Measurements from ENCODE around the gene CROT. TPM values are rescaled to one million over a fixed set of nuclear protein-coding genes. Genes with fewer than 3 reads are reported as not detected.

CROT gene
- total RNA-seq, 1 experiment from 2014 or later, result 3.5 TPM

- TF ChIP-seq CTCF (conservative IDR thresholded peaks at IDR 0.05; ENCODE audit: low read depth, low read length), result no peak
- TF ChIP-seq EZH2 (IDR thresholded peaks at IDR 0.05; ENCODE audit: borderline replicate concordance, low read depth, low read length, poor library complexity, severe bottlenecking), result no peak
- no TSS peak for BruUV-seq (replicated peaks)
- CTCF ChIA-PET, result no interaction called here
- H3K4me1 ChIP-seq (ENCODE audit: insufficient read depth, low read length, poor library complexity, severe bottlenecking), result no peaks in the 10 kb centered on the region
- no peaks in the 10 kb centered on the region for H3K27me3 ChIP-seq (replicated peaks; ENCODE audit: insufficient read depth, low read depth, low read length, poor library complexity)
- no peaks in the 10 kb centered on the region for H3K9me3 ChIP-seq (ENCODE audit: low read depth, low read length, poor library complexity, severe bottlenecking)
- POLR2A ChIA-PET (ENCODE audit: low non-redundant PET), result no interaction called here
- no peak overlapping the region for H3K4me3 ChIP-seq (ENCODE audit: low read depth, low read length, poor library complexity, severe bottlenecking)
- no peak for DNase-seq (ENCODE audit: low spot score)
- intact Hi-C loops (cut with micrococcal nuclease; ENCODE audit: unreplicated experiment), result no loop called here
- H3K36me3 ChIP-seq (ENCODE audit: insufficient read depth, low read length, poor library complexity, severe bottlenecking), result no peaks in the 10 kb centered on the region
- no peak overlapping the region for H3K27ac ChIP-seq (ENCODE audit: low read depth, low read length, poor library complexity, severe bottlenecking)
Observed at GRCh38 chr7:87336136-87336535, 9.3 kb upstream of the CROT start.

- TF ChIP-seq EZH2 (IDR thresholded peaks at IDR 0.05; ENCODE audit: borderline replicate concordance, low read depth, low read length, poor library complexity, severe bottlenecking) (no peak), CTCF (conservative IDR thresholded peaks at IDR 0.05; ENCODE audit: low read depth, low read length) (no peak)
- DNase-seq (ENCODE audit: low spot score), result no peak
- no peak overlapping the region for H3K4me3 ChIP-seq (ENCODE audit: low read depth, low read length, poor library complexity, severe bottlenecking)
- ChIA-PET POLR2A (ENCODE audit: low non-redundant PET) (no interaction called here), CTCF (no interaction called here)
- H3K9me3 ChIP-seq (ENCODE audit: low read depth, low read length, poor library complexity, severe bottlenecking), result no peaks in the 10 kb centered on the region
- H3K27ac ChIP-seq (ENCODE audit: low read depth, low read length, poor library complexity, severe bottlenecking), result no peak overlapping the region
- BruUV-seq (replicated peaks), result no TSS peak
- intact Hi-C loops (cut with micrococcal nuclease; ENCODE audit: unreplicated experiment), result no loop called here
- H3K27me3 ChIP-seq (replicated peaks; ENCODE audit: insufficient read depth, low read depth, low read length, poor library complexity), result no peaks in the 10 kb centered on the region
- H3K36me3 ChIP-seq (ENCODE audit: insufficient read depth, low read length, poor library complexity, severe bottlenecking), result no peaks in the 10 kb centered on the region
- no peaks in the 10 kb centered on the region for H3K4me1 ChIP-seq (ENCODE audit: insufficient read depth, low read length, poor library complexity, severe bottlenecking)
Observed at GRCh38 chr7:87337331-87337730, 8.1 kb upstream of the CROT start.

DNA sequence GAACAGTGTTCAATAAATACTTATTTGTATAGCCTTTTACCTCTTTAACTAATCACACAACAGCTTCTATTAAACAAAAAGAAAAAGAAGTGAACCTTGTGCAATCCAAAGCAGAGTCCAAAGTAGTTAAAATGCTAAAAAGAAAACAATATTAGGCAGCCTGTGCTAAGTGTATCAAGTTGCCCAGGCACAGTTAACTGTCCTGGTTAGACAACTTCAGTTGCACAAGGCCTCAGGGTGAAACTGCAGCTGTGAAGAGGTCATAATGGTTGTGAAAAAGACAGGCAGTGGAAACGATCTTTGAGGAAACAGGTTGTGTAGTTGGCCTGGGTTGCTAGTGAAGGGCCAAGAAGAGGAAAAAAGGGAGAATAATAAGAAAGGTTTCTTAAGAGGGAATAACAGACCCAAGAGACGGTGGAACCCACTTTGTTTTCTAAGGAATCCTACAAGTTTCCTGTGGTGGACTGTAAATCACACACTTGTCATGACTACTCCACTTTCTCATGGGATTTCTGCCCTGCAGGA lies 6.0 kb upstream of the CROT start:
- H3K36me3 ChIP-seq (ENCODE audit: insufficient read depth, low read length, poor library complexity, severe bottlenecking), result no peaks in the 10 kb centered on the region
- H3K9me3 ChIP-seq (ENCODE audit: low read depth, low read length, poor library complexity, severe bottlenecking), result no peaks in the 10 kb centered on the region
- no peaks in the 10 kb centered on the region for H3K4me1 ChIP-seq (ENCODE audit: insufficient read depth, low read length, poor library complexity, severe bottlenecking)
- H3K27me3 ChIP-seq (replicated peaks; ENCODE audit: insufficient read depth, low read depth, low read length, poor library complexity), result no peaks in the 10 kb centered on the region
- no peak overlapping the region for H3K4me3 ChIP-seq (ENCODE audit: low read depth, low read length, poor library complexity, severe bottlenecking)
- no peak for DNase-seq (ENCODE audit: low spot score)
- ChIA-PET POLR2A (ENCODE audit: low non-redundant PET) (no interaction called here), CTCF (no interaction called here)
- TF ChIP-seq EZH2 (IDR thresholded peaks at IDR 0.05; ENCODE audit: borderline replicate concordance, low read depth, low read length, poor library complexity, severe bottlenecking) (no peak), CTCF (conservative IDR thresholded peaks at IDR 0.05; ENCODE audit: low read depth, low read length) (no peak)
- intact Hi-C loops (cut with micrococcal nuclease; ENCODE audit: unreplicated experiment), result no loop called here
- no TSS peak for BruUV-seq (replicated peaks)
- H3K27ac ChIP-seq (ENCODE audit: low read depth, low read length, poor library complexity, severe bottlenecking), result no peak overlapping the region
